ENCODE measurements around the gene CIBAR2.
A peak's percentile ranks its signal among the peaks of the same experiment; 100 is the strongest.
"Not testable (repeated sequence)": the region's sequence is repeated elsewhere in the genome, so short reads cannot be mapped to it uniquely, and the experiment has no call there.

The CIBAR2 gene

GRCh38 chr16:85126394-85126704 lies 14.1 kb upstream of the CIBAR2 start:
- DNase-seq: no peak

GRCh38 chr16:85125570-85126393 lies 13.5 kb upstream of the CIBAR2 start:
- DNase-seq: no peak

GRCh38 chr16:85124636-85125346 lies 12.5 kb upstream of the CIBAR2 start:
- DNase-seq: no peak

GRCh38 chr16:85123891-85124635 lies 11.8 kb upstream of the CIBAR2 start:
- DNase-seq: no peak

- DNase-seq: not testable (repeated sequence)
Observed at GRCh38 chr16:85123441-85123840, 11.2 kb upstream of the CIBAR2 start.

- no peak for DNase-seq
Observed at GRCh38 chr16:85120006-85120340, 7.7 kb upstream of the CIBAR2 start.

GRCh38 chr16:85117418-85117817 lies 5.1 kb upstream of the CIBAR2 start:
- no peak for DNase-seq

GRCh38 chr16:85114909-85115567 lies 2.8 kb upstream of the CIBAR2 start:
- DNase-seq: peak; percentile 45

- DNase-seq: no peak
Observed at GRCh38 chr16:85113913-85114312, 1.6 kb upstream of the CIBAR2 start.

- no peak for DNase-seq
Observed at GRCh38 chr16:85113168-85113733, 979 bp upstream of the CIBAR2 start.

- DNase-seq: no peak
Observed at GRCh38 chr16:85111184-85111583, 1.1 kb downstream of the CIBAR2 start.

GRCh38 chr16:85110105-85110504 lies 2.2 kb downstream of the CIBAR2 start:
- no peak for DNase-seq

GRCh38 chr16:85107532-85107931 lies 4.7 kb downstream of the CIBAR2 start:
- DNase-seq: no peak

- no peak for DNase-seq
Observed at GRCh38 chr16:85107083-85107482, 5.2 kb downstream of the CIBAR2 start.

- DNase-seq: no peak
Observed at GRCh38 chr16:85105475-85105874, 6.8 kb downstream of the CIBAR2 start.

- no peak for DNase-seq
Observed at GRCh38 chr16:85104821-85105391, 7.4 kb downstream of the CIBAR2 start.

- DNase-seq: no peak
Observed at GRCh38 chr16:85104147-85104546, 8.1 kb downstream of the CIBAR2 start.

GRCh38 chr16:85103114-85104079 lies 8.9 kb downstream of the CIBAR2 start:
- DNase-seq: no peak

- no peak for DNase-seq
Observed at GRCh38 chr16:85101956-85102630, 10.2 kb downstream of the CIBAR2 start.

GRCh38 chr16:85100265-85100664 lies 12.0 kb downstream of the CIBAR2 start:
- DNase-seq: no peak

- DNase-seq: no peak
Observed at GRCh38 chr16:85098565-85098964, 13.7 kb downstream of the CIBAR2 start.

All from NCI-H1417 treated with DMSO at 0.1 percent for 48 hours (cell line).